GM06990 (cell line): ENCODE measurements around the gene HCAR1.
"Not testable (repeated sequence)": the region's sequence is repeated elsewhere in the genome, so short reads cannot be mapped to it uniquely, and the experiment has no call there.

ENCODE experiments used
- DNase-seq: peaks from one replicate; pipeline ENCODE4 v3.0.0-alpha.2; 2011; ENCODE audit not compliant: insufficient read length; ENCODE audit errors: extremely low read depth
- H3K27me3 ChIP-seq: replicated peaks from 2 replicates; pipeline ENCODE4 v1.6.0; 2011; ENCODE audit warnings: low read length; ENCODE audit not compliant: control insufficient read depth, insufficient read depth
- H3K36me3 ChIP-seq: 2 replicates; pipeline ENCODE4 v1.5.1; 2011; ENCODE audit warnings: low read length; ENCODE audit not compliant: control insufficient read depth, insufficient read depth
- H3K4me3 ChIP-seq: replicated peaks from 2 replicates; pipeline ENCODE4 v1.5.1; 2011; ENCODE audit warnings: low read depth, mild to moderate bottlenecking, control low read depth, low read length
- TF ChIP-seq, protein P1 (sequence below): IDR thresholded peaks from 2 replicates; pipeline ENCODE4 v1.5.1; 2011; ENCODE audit warnings: low read length, control low read depth, mild to moderate bottlenecking, inconsistent platforms; ENCODE audit not compliant: insufficient read depth, poor library complexity, severe bottlenecking

The HCAR1 gene, protein sequence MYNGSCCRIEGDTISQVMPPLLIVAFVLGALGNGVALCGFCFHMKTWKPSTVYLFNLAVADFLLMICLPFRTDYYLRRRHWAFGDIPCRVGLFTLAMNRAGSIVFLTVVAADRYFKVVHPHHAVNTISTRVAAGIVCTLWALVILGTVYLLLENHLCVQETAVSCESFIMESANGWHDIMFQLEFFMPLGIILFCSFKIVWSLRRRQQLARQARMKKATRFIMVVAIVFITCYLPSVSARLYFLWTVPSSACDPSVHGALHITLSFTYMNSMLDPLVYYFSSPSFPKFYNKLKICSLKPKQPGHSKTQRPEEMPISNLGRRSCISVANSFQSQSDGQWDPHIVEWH

DNA sequence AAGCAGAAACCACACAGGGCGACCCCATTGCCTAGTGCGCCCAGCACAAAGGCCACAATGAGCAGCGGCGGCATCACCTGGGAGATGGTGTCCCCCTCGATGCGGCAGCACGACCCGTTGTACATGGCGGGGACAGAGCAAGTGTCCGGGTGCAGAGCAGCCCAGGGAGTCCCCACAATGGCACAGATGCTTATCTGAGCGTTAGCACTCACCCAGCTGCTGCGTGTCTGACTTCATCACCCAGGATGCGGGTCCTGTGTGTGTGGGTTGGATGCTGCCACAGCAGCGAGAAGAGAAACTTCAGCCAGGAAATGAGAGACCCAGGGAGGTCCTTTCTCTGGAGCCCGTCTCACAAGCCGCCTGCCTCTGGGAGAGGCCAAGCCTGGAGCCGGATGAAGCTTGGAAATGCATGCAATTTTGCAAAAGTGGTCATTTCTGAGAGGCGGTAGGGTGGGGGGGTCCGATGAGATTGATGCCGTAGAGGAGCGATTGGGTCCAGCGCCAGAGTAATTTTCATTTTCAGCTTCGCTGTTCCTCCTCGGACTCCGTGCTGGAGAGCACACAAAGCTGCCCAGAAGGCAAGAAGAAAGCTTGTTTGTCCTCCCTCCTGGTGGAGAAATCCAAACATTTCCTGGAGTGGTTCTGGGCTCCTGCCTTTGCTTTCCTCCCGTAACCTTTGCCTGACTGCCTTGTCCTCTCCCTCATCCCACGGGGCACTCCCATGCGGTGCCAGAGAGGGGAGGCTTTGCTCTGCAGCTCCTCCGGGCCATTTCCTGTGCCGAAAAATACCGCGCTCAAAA, at the start of gene HCAR1:
Gene HCAR1, minus strand, starts transcription at position 630 of the 800 bp plus-strand sequence. Its CDS starts 505 bp downstream, at position 125.
- H3K27me3 ChIP-seq: no peaks in the 10 kb centered on the region
- TF ChIP-seq, protein P1, sequence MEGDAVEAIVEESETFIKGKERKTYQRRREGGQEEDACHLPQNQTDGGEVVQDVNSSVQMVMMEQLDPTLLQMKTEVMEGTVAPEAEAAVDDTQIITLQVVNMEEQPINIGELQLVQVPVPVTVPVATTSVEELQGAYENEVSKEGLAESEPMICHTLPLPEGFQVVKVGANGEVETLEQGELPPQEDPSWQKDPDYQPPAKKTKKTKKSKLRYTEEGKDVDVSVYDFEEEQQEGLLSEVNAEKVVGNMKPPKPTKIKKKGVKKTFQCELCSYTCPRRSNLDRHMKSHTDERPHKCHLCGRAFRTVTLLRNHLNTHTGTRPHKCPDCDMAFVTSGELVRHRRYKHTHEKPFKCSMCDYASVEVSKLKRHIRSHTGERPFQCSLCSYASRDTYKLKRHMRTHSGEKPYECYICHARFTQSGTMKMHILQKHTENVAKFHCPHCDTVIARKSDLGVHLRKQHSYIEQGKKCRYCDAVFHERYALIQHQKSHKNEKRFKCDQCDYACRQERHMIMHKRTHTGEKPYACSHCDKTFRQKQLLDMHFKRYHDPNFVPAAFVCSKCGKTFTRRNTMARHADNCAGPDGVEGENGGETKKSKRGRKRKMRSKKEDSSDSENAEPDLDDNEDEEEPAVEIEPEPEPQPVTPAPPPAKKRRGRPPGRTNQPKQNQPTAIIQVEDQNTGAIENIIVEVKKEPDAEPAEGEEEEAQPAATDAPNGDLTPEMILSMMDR: no peak
- no peak for DNase-seq
- H3K4me3 ChIP-seq: no peak within 1 kb of the TSS
- H3K36me3 ChIP-seq: no peaks in the 10 kb centered on the region

DNA sequence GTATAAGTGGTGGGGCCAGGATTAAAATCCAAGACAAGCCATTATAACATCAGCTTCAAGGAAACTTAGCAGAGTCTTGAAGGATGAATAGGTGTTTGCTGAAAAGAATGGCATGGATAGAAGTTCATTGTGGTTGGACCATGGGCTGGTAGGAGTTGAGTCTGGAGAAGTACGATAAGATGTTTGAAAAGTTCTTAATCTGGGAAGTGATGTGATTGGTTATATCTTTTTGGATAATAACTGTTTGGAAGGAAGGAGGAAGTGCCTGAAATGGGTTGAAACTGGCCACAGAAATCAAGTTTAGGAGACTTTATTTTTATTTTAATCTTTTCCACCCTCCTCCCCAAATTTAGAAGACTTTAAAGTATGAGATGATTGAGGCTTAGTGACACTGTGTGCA, 26.9 kb upstream of the HCAR1 start:
- DNase-seq: no peak
- H3K36me3 ChIP-seq: peaks cover 4% of the 10 kb centered on the region
- TF ChIP-seq, protein P1: no peak
- no peak overlapping the region for H3K4me3 ChIP-seq
- no peaks in the 10 kb centered on the region for H3K27me3 ChIP-seq

DNA sequence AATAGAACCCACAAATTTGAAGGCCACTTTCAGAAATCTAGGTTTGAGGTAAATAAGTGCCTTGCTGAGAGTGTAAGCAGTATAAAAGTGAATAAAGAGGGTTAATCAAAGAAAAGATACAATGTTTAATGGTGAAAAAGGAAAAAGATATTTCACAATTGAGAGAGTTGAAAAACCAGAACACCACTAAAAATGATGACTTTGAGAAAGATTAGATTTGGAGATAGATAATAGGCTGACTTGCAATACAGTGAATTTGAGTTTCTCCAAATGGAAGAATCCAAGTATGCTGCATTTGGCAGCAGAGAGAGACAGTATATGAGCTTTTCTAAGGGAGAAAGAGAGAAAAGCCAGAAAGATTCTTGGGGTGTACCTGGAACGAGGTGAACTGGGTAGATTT, 24.1 kb upstream of the HCAR1 start:
- DNase-seq: no peak
- peaks cover 2% of the 10 kb centered on the region for H3K36me3 ChIP-seq
- TF ChIP-seq, protein P1: no peak
- no peaks in the 10 kb centered on the region for H3K27me3 ChIP-seq
- no peak overlapping the region for H3K4me3 ChIP-seq

DNA sequence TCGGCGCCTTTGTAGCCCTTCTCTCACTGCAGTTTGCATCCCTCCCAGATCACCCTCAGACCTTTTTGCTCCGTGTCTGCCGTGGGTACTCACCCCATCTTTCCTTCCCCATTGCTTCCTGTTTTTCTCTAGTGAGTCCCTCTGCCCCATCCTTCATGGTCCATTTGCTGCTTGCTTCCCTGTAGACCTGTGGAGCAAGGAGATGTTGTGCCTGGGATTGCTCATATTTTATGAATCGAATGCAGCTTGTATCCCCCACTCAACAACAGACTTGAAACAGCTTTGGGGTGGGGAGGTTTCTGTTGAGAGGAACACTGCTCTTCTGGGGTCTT, 22.6 kb upstream of the HCAR1 start:
- no peaks in the 10 kb centered on the region; the same call in 1 of the 2 replicates for H3K36me3 ChIP-seq
- no peak for DNase-seq
- H3K27me3 ChIP-seq: no peaks in the 10 kb centered on the region
- TF ChIP-seq, protein P1: no peak
- H3K4me3 ChIP-seq: peak overlapping the region; percentile 74

DNA sequence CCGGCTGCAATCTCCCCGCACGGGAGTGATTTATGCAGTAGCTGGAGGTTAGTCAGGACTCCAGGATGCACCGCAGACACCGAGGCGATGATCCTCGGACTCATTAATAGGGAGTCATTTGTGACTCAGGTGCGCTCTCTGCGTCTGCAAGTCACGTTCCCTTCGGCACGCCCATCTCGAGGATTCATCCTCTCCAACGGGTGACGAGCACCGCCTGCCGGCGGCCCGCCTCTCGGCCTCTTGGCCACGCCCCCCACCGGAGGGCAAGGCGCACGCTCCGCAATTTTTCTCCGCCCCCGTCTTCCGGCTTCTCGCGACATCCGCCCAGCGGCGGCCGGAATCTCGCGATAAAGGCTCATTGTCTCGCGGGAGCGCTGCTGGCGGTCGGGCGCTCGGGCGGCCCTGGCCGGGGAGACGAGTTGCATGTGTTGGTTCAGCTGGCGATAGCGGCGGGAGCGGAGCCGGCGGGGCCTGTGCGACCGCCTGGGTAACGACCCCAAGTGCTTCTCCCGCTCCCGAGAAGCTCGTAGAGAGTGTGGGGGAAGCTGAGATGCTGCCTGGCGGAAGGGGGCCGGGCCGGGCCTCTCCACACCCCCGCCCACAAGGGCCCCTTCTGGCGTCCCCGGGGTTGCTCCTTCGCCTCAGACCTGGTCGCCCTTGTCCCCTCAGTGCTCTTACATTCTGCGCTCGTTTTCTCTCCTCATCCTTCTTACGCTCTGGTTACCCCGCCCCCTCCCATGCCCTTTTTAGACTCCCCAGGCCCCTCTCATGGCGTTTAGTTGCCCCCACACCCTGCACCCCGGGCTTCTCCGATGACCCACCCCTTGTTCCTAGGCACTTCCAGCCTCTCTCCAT, 22.0 kb upstream of the HCAR1 start, which contains the start of gene DENR:
Gene DENR, plus strand, starts transcription at position 361 of the 855 bp plus-strand sequence. CDS start 878 bp downstream, outside the sequence.
- peak within 1 kb of the TSS; percentile 74 for H3K4me3 ChIP-seq
- H3K27me3 ChIP-seq: no peaks in the 10 kb centered on the region
- DNase-seq: peak; percentile 99
- TF ChIP-seq, protein P1: peak; percentile 96
- H3K36me3 ChIP-seq: no peaks in the 10 kb centered on the region; the same call in 1 of the 2 replicates

DNA sequence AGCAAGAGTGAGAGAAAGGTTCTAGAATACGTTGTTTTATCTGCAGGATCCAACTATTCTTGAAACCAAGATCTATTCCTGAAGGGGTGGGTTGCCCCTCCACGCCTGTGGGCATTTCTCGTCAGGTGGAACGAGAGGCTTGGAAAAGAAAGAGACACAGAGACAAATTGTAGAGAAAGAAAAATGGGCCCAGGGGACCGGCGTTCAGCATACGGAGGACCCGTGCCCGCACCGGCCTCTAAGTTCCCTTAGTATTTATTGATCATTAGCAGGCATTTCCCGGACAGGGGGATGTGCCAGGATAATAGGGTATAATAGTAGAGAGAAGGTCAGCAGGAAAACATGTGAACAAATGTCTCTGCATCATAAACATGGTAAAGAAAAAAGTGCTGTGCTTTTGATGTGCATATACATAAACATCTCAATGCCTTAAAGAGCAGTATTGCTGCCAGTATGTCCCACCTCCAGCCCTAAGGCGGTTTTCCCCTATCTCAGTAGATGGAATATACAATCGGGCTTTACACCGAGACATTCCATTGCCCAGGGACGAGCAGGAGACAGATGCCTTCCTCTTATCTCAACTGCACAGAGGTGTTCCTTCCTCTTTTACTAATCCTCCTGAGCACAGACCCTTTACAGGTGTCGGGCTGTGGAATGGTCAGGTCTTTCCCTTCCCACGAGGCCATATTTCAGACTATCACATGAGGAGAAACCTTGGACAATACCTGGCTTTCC, 20.3 kb upstream of the HCAR1 start:
- DNase-seq, H3K4me3 ChIP-seq, H3K27me3 ChIP-seq, H3K36me3 ChIP-seq: not testable (repeated sequence)
